Activated T-cell treated with anti-CD3 and anti-CD28 coated beads for 24 hours (primary cell): ENCODE results near the gene NCAPG2.
"Not testable (repeated sequence)": the region's sequence is repeated elsewhere in the genome, so short reads cannot be mapped to it uniquely, and the experiment has no call there.

Source experiments
- DNase-seq: peaks from one replicate; pipeline ENCODE4 v3.0.0-alpha.2; 2020; ENCODE audit warnings: low read depth

Gene NCAPG2

DNA sequence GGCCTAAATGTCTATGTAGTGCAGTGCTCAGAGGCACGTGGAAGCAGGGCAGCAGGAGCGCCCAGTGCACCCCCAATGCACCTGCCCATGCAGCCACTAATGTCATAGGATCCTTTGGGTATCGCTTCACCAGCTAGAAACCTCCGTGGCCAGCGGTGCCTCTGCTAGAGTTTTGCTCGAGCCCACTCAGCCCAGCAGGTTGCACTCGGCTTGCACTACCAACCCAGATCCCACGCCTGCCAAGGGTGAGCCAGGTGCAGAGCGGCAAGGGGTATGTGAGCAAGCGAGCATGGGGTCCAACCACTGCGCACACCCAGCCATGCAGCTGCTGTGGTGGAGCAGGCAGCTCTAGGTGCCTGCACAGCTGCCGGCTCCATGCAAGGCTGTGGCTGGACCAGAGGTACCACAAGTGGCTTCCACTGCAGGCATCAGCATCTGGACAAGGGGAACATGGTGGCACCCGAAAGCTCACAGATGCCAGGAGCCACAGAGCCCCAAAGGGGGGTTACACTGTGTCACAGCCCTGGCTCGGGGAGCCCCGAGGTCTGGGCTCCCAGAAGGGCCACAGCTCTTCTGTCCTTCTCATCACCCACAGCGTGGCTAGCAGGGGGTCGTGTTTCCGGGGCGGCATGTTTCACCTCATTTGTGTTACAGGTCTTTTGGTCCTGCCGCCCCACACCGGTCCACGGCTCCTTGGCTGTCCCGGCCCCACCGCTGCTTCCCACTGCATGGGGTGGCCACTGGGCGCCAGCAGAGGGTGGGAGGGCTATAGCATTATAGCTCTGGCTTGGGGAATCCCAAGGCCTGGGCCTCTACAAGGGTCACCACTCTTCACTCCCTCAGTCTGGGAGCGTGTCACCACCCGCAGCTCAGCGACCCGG is 2.3 kb upstream of the NCAPG2 start:
- DNase-seq: no peak

DNA sequence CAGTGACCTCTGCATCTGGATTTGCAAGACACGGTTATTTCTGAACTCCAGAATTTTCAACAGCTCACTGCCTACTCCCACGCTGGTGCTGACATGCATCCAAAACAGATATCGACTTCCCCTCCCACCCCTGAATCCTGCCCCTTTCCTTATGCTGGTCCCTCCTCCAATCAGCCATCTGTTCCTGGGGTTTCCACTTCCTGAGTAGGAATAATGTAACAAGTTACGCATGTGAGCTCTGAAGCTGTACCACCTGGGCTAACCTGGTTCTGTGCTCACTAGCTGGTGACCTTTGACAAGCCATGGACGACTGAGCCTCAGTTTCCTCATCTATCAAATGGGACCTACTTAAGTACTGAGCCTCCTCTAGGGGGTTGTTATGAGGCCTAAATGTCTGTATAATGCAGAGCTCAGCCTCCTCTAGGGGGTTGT is 1.7 kb upstream of the NCAPG2 start:
- no peak for DNase-seq

GRCh38 chr7:158705234-158705850 is 738 bp upstream of the NCAPG2 start:
- DNase-seq: no peak

- not testable (repeated sequence) for DNase-seq
These were observed 703 bp downstream of the NCAPG2 start for GRCh38 chr7:158703679-158704523.

DNA sequence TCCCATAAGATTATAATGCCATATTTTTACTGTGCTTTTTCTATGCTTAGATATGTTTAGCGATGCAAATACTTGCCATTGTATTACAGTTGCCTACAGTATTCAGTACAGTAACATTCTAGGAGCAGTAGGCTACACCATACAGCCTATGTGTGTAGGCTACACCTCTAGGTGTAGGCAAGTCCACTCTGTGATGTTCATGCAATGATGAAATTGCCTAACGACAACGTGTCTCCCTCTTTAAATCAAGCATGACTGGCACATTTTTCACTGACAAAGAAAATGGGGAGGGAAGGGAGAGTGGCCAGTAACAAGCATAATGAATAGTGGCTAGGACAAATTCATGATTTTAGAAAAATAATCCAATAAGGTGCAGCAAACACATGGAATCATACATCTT is 1.7 kb downstream of the NCAPG2 start:
- no peak for DNase-seq

DNA sequence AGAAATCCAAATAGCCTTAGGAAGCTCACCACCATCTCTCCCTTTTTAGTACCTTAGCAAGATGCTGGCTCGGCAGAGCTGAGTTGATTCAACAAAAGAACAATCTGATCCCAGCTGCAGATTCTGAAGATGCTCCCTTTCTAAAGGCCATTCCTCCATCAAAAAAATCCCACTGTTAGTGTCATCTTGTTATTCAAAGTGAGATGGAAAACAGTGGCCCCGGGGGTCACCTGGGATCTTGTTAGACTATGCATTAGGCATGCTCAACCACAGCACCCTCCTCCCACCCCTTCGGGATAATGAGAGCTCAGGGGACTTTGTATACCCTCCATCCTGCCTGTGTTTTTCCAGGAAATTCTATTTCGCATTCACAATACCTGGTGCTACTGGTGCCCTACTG is 2.4 kb downstream of the NCAPG2 start:
- DNase-seq: no peak

GRCh38 chr7:158700008-158700407 is 4.6 kb downstream of the NCAPG2 start:
- DNase-seq: no peak

GRCh38 chr7:158699341-158699740 is 5.3 kb downstream of the NCAPG2 start:
- DNase-seq: no peak

- no peak for DNase-seq
These were observed 5.9 kb downstream of the NCAPG2 start for GRCh38 chr7:158698657-158699195.

DNA sequence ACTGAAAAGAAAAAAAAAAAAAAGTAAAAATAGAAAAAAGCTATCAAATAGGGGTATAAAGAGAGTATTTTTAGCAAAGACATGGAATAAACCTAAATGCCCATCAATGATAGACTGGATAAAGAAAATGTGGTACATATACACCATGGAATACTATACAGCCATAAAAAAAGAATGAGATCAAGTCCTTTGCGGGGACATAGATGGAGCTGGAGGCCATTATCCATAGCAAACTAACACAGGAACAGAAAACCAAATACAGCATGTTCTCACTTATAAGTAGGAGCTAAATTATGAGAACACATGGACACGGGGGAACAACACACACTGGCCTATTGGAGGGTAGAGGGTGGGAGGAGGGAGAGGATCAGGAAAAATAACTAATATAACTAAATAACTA is 7.0 kb downstream of the NCAPG2 start:
- not testable (repeated sequence) for DNase-seq

DNA sequence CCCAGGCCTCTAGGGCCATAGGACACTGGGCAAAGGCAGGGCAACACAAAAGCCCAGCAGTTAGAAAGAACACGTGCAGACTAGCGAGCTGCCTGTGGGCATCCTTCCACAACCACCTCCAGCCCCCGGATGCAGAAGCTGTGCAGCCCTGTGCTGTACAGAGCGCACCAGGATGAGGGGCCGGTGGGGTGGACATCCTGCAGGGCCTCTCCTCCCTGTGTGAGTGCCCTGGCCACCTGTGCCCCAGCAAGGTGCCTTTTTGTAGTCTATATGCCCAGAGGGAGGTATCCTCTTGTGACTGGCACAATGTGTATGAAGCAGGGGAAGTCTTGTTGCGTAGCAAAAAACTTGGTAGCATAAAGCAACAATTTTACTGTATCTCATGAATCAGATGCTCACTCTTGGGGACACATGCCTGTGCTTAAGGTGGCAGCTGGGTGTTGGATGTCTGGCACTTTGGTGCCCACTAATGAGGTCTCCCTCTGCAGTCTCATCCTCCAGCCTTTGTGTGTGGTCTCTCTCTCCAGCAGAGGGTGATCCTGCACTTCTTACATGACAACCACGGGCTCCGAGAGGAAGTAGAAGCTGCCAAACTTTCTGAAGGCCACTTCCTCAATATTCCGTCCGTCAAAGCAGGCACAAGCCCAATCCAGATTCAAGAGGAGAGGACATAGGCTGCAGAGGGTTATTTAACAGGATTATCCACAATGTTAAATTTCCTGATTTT is 8.7 kb downstream of the NCAPG2 start:
- DNase-seq: peak; percentile 28

DNA sequence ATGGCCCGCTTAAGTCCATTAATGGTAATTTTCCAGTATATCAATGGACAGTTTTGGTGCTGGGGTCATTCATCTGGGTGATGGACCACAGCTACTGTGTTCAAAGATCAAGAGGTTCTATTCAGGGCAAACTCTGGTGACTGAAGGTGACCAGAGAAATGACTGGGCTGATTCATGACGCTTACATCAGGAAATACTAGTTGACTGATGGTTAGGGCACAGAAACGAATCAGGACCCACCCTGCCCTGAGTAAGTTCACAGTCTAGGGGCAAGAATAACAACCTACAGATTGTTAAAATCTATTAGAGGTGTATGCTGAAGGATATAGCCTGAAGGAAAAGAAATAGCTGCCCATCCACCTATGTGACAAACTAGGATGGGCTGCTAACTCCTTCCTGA is 9.5 kb downstream of the NCAPG2 start:
- DNase-seq: no peak

- no peak for DNase-seq
These were observed 10.0 kb downstream of the NCAPG2 start for GRCh38 chr7:158694650-158695049.

GRCh38 chr7:158689488-158689887 is 15.1 kb downstream of the NCAPG2 start:
- DNase-seq: no peak

DNA sequence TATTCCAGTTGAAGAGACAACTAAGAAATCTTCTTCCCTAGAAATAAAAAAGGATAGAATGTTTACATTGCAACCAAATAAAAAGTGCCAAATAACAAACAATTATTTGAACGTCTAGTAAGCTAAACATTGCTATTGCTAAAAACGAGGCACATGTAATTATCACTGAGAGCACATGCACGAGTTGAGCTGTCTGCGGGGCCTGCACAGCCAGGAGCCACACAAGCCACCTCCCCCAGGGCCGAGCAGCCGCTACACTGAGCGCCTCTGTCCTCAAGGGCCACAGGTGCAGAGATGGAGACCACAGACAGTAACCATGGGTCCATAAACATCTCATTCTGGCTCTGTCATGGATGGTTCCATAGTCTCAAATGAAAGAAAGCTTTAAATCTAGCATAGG is 17.2 kb downstream of the NCAPG2 start:
- DNase-seq: no peak

DNA sequence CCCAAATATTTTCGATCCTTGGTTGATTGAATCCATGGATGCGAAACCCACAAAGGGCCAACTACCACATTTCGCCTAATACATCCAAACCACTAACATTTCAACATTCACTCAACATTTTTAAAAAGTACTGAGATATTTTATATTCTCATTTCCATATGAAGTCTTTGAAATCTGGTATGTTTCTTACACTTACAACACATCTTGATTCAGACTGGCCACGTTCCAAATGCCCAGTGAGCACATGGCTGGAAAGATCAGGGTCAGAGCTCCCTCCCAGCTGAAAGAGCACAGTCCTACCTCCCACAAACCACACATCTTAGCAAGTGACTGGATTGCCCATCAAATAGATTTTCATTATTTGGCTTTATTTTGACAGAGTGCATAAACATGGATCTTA is 18.9 kb downstream of the NCAPG2 start:
- DNase-seq: no peak

GRCh38 chr7:158684329-158684728 is 20.3 kb downstream of the NCAPG2 start:
- DNase-seq: no peak

DNA sequence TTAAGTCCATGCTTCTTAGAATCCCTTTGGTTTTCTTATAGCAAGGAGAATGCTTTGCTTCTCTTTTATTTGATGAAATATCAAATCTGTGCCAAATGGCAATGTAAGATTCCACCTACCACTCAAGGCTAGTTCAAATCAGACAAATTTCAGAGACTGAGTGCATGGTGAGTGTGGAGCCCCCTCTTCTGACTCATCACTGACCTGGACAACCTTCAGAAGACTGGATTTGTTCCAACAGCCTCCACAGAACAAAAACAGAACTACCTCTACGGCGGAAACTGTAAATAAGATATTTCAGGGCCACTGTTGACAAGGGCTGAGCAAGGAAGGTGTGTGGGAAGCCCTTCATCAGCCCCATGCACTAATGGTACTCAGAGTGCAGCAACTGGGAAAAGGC is 21.1 kb downstream of the NCAPG2 start:
- no peak for DNase-seq

- no peak for DNase-seq
These were observed 22.1 kb downstream of the NCAPG2 start for GRCh38 chr7:158682456-158682855.

DNA sequence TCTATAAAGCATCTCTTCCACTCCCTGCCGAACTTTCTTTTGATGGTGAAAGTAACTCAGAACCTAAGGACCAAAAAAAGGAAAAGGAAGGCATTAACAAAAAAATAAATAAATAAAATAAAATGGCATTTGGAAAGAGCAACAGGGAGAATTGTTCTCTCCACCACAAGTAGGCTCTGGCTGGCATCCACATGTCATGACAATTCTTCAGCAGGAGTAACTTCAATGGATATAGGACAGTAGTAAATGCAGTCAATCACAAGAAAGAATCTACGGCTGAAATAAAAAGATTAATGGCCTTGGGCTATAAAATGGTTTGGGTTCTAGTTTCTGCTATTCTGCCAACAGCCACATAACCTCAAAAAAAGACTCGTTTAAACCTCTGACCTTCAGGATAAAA is 23.9 kb downstream of the NCAPG2 start:
- no peak for DNase-seq

- DNase-seq: no peak
These were observed 27.7 kb downstream of the NCAPG2 start for GRCh38 chr7:158676906-158677305.
